DND-41 (cell line): Measurements from ENCODE around the gene EMSY.

Experiments
- ATAC-seq: fragments of 200-7000 bp; cut with Tn5 transposase; 3 replicates; pipeline ENCODE4 v1.9.1; 2021; ENCODE audit warnings: low read depth; ENCODE audit not compliant: insufficient read depth
- DNase-seq: peaks from one replicate; pipeline ENCODE4 v3.0.0-alpha.2; 2020
- H2AFZ ChIP-seq: 2 replicates; pipeline ENCODE4 v1.6.0; 2012; ENCODE audit warnings: low read depth, low read length
- H3K27ac ChIP-seq: 2 replicates; pipeline ENCODE4 v1.5.1; 2012; ENCODE audit warnings: low read length, inconsistent platforms
- H3K27me3 ChIP-seq: fragments of 200-600 bp; sonication (generic); 2 replicates; pipeline ENCODE4 v1.6.0; 2012; ENCODE audit warnings: low read length, mild to moderate bottlenecking, inconsistent platforms; ENCODE audit not compliant: insufficient read depth, poor library complexity
- H3K36me3 ChIP-seq: 2 replicates; pipeline ENCODE4 v1.5.1; 2012; ENCODE audit warnings: low read length, inconsistent platforms; ENCODE audit not compliant: insufficient read depth
- H3K4me1 ChIP-seq: 2 replicates; pipeline ENCODE4 v1.5.1; 2012; ENCODE audit warnings: mild to moderate bottlenecking, low read length; ENCODE audit not compliant: insufficient read depth
- H3K4me2 ChIP-seq: 2 replicates; pipeline ENCODE4 v1.6.0; 2012; ENCODE audit warnings: mild to moderate bottlenecking, moderate library complexity, low read length, inconsistent platforms; ENCODE audit not compliant: insufficient read depth
- H3K4me3 ChIP-seq, 2 experiments: fragments of 200-600 bp in 1 of 2; shearing (Covaris generic) in 1 of 2; 2 replicates each; pipeline ENCODE4 v1.5.1; 2012 to 2016; ENCODE audit warnings: inconsistent platforms in 2 of 2, low read length in 2 of 2, mild to moderate bottlenecking in 2 of 2, low read depth in 1 of 2, moderate library complexity in 1 of 2
- H3K79me2 ChIP-seq: 2 replicates; pipeline ENCODE4 v1.6.0; 2012; ENCODE audit warnings: low read length, inconsistent platforms; ENCODE audit not compliant: insufficient read depth
- H3K9ac ChIP-seq: 2 replicates; pipeline ENCODE4 v1.6.0; 2012; ENCODE audit warnings: low read depth, mild to moderate bottlenecking, inconsistent platforms, low read length, moderate library complexity
- H3K9me3 ChIP-seq: 2 replicates; pipeline ENCODE4 v1.5.1; 2012; ENCODE audit warnings: low read length, moderate library complexity, mild to moderate bottlenecking, inconsistent platforms; ENCODE audit not compliant: insufficient read depth, severe bottlenecking
- H4K20me1 ChIP-seq: 2 replicates; pipeline ENCODE4 v1.6.0; 2012; ENCODE audit warnings: low read length; ENCODE audit not compliant: insufficient read depth
- CTCF ChIP-seq: IDR thresholded peaks from 2 replicates; pipeline ENCODE4 v1.5.1; 2012; ENCODE audit warnings: borderline replicate concordance, low read length, moderate library complexity, mild to moderate bottlenecking; ENCODE audit not compliant: poor library complexity, severe bottlenecking; ENCODE audit errors: extremely low read depth
- EZH2 ChIP-seq: IDR thresholded peaks from 3 replicates; pipeline ENCODE4 v1.6.1; 2012; ENCODE audit warnings: borderline replicate concordance, low read depth, mild to moderate bottlenecking, moderate library complexity, low read length, inconsistent platforms; ENCODE audit not compliant: severe bottlenecking

The EMSY gene

GRCh38 chr11:76448506-76448905 is 3.7 kb downstream of the EMSY start:
- Histone ChIP-seq H3K9ac (no peak overlapping the region), H3K9me3 (no peaks in the 10 kb centered on the region), H3K4me1 (peaks cover 18% of the 10 kb centered on the region), H2AFZ (no peak overlapping the region), H3K4me3 (no peak overlapping the region), H3K79me2 (peaks cover 75% of the 10 kb centered on the region), H4K20me1 (peaks cover 20% of the 10 kb centered on the region), H3K4me2 (no peak overlapping the region), H3K27ac (no peak overlapping the region), H3K27me3 (no peaks in the 10 kb centered on the region), H3K36me3 (peaks cover 65% of the 10 kb centered on the region)
- DNase-seq (no peak), ATAC-seq (no peak)
- TF ChIP-seq CTCF (no peak), EZH2 (no peak)

DNA sequence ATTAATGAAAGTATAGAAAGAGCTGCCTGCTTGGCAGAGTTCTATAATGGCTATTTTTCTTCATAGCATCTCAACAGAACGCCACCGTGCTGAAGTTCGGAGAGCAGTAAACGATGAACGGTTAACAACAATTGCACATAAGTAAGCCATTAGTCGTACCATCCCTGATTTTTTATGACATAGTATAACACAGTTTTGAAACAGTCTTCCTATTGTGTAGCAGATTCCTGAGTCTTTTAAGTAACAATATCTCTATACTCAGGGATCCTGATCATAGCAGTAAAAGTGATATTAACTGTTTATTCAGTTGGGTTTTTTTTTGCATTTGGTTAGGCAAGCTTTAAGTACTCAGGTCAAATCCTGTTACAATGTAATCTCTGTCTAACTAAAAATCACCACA is 8.4 kb downstream of the EMSY start:
- H3K4me2 ChIP-seq, result no peak overlapping the region
- ATAC-seq, result no peak
- DNase-seq, result no peak
- peaks cover 5% of the 10 kb centered on the region; the same call in 1 of the 2 replicates for H4K20me1 ChIP-seq
- H3K27me3 ChIP-seq, result no peaks in the 10 kb centered on the region
- no peak overlapping the region for H3K27ac ChIP-seq
- no peaks in the 10 kb centered on the region for H3K9me3 ChIP-seq
- H3K9ac ChIP-seq, result no peak overlapping the region
- peaks cover 88% of the 10 kb centered on the region for H3K36me3 ChIP-seq
- no peak for TF ChIP-seq CTCF
- TF ChIP-seq EZH2, result no peak
- H3K79me2 ChIP-seq, result peaks cover 37% of the 10 kb centered on the region
- H3K4me1 ChIP-seq, result no peaks in the 10 kb centered on the region
- no peak overlapping the region for H2AFZ ChIP-seq
- H3K4me3 ChIP-seq, result no peak overlapping the region

GRCh38 chr11:76455331-76455730 is 10.5 kb downstream of the EMSY start:
- peaks cover 17% of the 10 kb centered on the region for H3K79me2 ChIP-seq
- H3K9me3 ChIP-seq, result no peaks in the 10 kb centered on the region
- H3K4me2 ChIP-seq, result no peak overlapping the region
- H3K27me3 ChIP-seq, result no peaks in the 10 kb centered on the region
- no peak overlapping the region for H2AFZ ChIP-seq
- H3K9ac ChIP-seq, result no peak overlapping the region
- H3K27ac ChIP-seq, result no peak overlapping the region
- TF ChIP-seq CTCF (no peak), EZH2 (no peak)
- peaks cover 87% of the 10 kb centered on the region for H3K36me3 ChIP-seq
- no peaks in the 10 kb centered on the region for H3K4me1 ChIP-seq
- no peak for DNase-seq
- no peak for ATAC-seq
- peaks cover 5% of the 10 kb centered on the region; the same call in 1 of the 2 replicates for H4K20me1 ChIP-seq
- no peak overlapping the region for H3K4me3 ChIP-seq

GRCh38 chr11:76455931-76456330 is 11.1 kb downstream of the EMSY start:
- Histone ChIP-seq H3K9me3 (no peaks in the 10 kb centered on the region), H2AFZ (no peak overlapping the region), H4K20me1 (peaks cover 5% of the 10 kb centered on the region; the same call in 1 of the 2 replicates), H3K27ac (no peak overlapping the region), H3K4me1 (no peaks in the 10 kb centered on the region), H3K9ac (no peak overlapping the region), H3K4me2 (no peak overlapping the region), H3K36me3 (peaks cover 85% of the 10 kb centered on the region), H3K27me3 (no peaks in the 10 kb centered on the region), H3K4me3 (no peak overlapping the region), H3K79me2 (peaks cover 13% of the 10 kb centered on the region; the same call in 1 of the 2 replicates)
- TF ChIP-seq CTCF (no peak), EZH2 (no peak)
- DNase-seq, result no peak
- no peak for ATAC-seq
